Measurements from ENCODE around the gene HERC4.

HERC4 gene

GRCh38 chr10:67933199-67933598 is 141.9 kb downstream of the HERC4 start:
- Histone ChIP-seq H3K9me2 (replicated peaks; ENCODE audit: low read depth, low read length) (no peaks in the 10 kb centered on the region), H3K9me3 (ENCODE audit: insufficient read depth, low read depth, low read length) (no peaks in the 10 kb centered on the region), H3F3A (ENCODE audit: low read depth) (no peaks in the 10 kb centered on the region), H4K20me1 (ENCODE audit: insufficient read depth, low read length, poor library complexity, severe bottlenecking) (no peaks in the 10 kb centered on the region), H3K4me2 (ENCODE audit: low read depth, low read length, poor library complexity, severe bottlenecking) (no peak overlapping the region), H3K36me3 (ENCODE audit: insufficient read depth, low read length) (peaks cover 18% of the 10 kb centered on the region; the same call in 1 of the 2 replicates), H3K9ac (ENCODE audit: low read depth, low read length, poor library complexity, severe bottlenecking) (no peak overlapping the region), H2AFZ (ENCODE audit: low read length) (no peak overlapping the region), H3K27me3 (ENCODE audit: insufficient read depth, low read length, poor library complexity, severe bottlenecking) (no peaks in the 10 kb centered on the region), H3K79me2 (ENCODE audit: insufficient read depth, low read length) (no peaks in the 10 kb centered on the region), H3K4me3 (ENCODE audit: low read length, poor library complexity, severe bottlenecking) (no peak overlapping the region), H3K4me1 (ENCODE audit: insufficient read depth, low read length, poor library complexity, severe bottlenecking) (no peaks in the 10 kb centered on the region)
- TF ChIP-seq CTCF (conservative IDR thresholded peaks at IDR 0.05; ENCODE audit: low read length) (no peak), EZH2phosphoT487 (IDR thresholded peaks at IDR 0.05; ENCODE audit: borderline replicate concordance) (no peak)

GRCh38 chr10:67926951-67927350 is 148.1 kb downstream of the HERC4 start:
- Histone ChIP-seq H3K4me1 (ENCODE audit: insufficient read depth, low read length, poor library complexity, severe bottlenecking) (no peaks in the 10 kb centered on the region), H3K9me2 (replicated peaks; ENCODE audit: low read depth, low read length) (no peaks in the 10 kb centered on the region), H3K4me3 (ENCODE audit: low read length, poor library complexity, severe bottlenecking) (no peak overlapping the region), H3F3A (ENCODE audit: low read depth) (no peaks in the 10 kb centered on the region), H3K79me2 (ENCODE audit: insufficient read depth, low read length) (no peaks in the 10 kb centered on the region), H3K9ac (ENCODE audit: low read depth, low read length, poor library complexity, severe bottlenecking) (no peak overlapping the region), H2AFZ (ENCODE audit: low read length) (no peak overlapping the region), H3K4me2 (ENCODE audit: low read depth, low read length, poor library complexity, severe bottlenecking) (no peak overlapping the region), H4K20me1 (ENCODE audit: insufficient read depth, low read length, poor library complexity, severe bottlenecking) (no peaks in the 10 kb centered on the region), H3K36me3 (ENCODE audit: insufficient read depth, low read length) (peaks cover 13% of the 10 kb centered on the region; the same call in 1 of the 2 replicates), H3K27me3 (ENCODE audit: insufficient read depth, low read length, poor library complexity, severe bottlenecking) (no peaks in the 10 kb centered on the region), H3K9me3 (ENCODE audit: insufficient read depth, low read depth, low read length) (no peaks in the 10 kb centered on the region)
- TF ChIP-seq CTCF (conservative IDR thresholded peaks at IDR 0.05; ENCODE audit: low read length) (no peak), EZH2phosphoT487 (IDR thresholded peaks at IDR 0.05; ENCODE audit: borderline replicate concordance) (no peak)

- H2AFZ ChIP-seq (ENCODE audit: low read length) = no peak overlapping the region
- no peaks in the 10 kb centered on the region for H3K27me3 ChIP-seq (ENCODE audit: insufficient read depth, low read length, poor library complexity, severe bottlenecking)
- H3K4me1 ChIP-seq (ENCODE audit: insufficient read depth, low read length, poor library complexity, severe bottlenecking) = no peaks in the 10 kb centered on the region
- peaks cover 13% of the 10 kb centered on the region; the same call in 1 of the 2 replicates for H3K36me3 ChIP-seq (ENCODE audit: insufficient read depth, low read length)
- H3K9ac ChIP-seq (ENCODE audit: low read depth, low read length, poor library complexity, severe bottlenecking) = no peak overlapping the region
- no peaks in the 10 kb centered on the region for H4K20me1 ChIP-seq (ENCODE audit: insufficient read depth, low read length, poor library complexity, severe bottlenecking)
- TF ChIP-seq CTCF (conservative IDR thresholded peaks at IDR 0.05; ENCODE audit: low read length) = no peak
- no peak for TF ChIP-seq EZH2phosphoT487 (IDR thresholded peaks at IDR 0.05; ENCODE audit: borderline replicate concordance)
- H3K79me2 ChIP-seq (ENCODE audit: insufficient read depth, low read length) = no peaks in the 10 kb centered on the region
- no peak overlapping the region for H3K4me2 ChIP-seq (ENCODE audit: low read depth, low read length, poor library complexity, severe bottlenecking)
- no peaks in the 10 kb centered on the region for H3K9me3 ChIP-seq (ENCODE audit: insufficient read depth, low read depth, low read length)
- H3K9me2 ChIP-seq (replicated peaks; ENCODE audit: low read depth, low read length) = no peaks in the 10 kb centered on the region
- no peaks in the 10 kb centered on the region for H3F3A ChIP-seq (ENCODE audit: low read depth)
- no peak overlapping the region for H3K4me3 ChIP-seq (ENCODE audit: low read length, poor library complexity, severe bottlenecking)
Observed at GRCh38 chr10:67925449-67926005, 149.6 kb downstream of the HERC4 start.

All from Loucy (cell line).